ENCODE measurements around the gene ADTRP. TPM values are rescaled to one million over a fixed set of nuclear protein-coding genes. Genes with fewer than 3 reads are reported as not detected.

ADTRP gene
- total RNA-seq, 4 donors from 2014 or later: 0.38 to 0.68 (median 0.55) TPM

GRCh38 chr6:11734861-11735613 is 43.6 kb downstream of the ADTRP start:
- TF ChIP-seq, protein P1, sequence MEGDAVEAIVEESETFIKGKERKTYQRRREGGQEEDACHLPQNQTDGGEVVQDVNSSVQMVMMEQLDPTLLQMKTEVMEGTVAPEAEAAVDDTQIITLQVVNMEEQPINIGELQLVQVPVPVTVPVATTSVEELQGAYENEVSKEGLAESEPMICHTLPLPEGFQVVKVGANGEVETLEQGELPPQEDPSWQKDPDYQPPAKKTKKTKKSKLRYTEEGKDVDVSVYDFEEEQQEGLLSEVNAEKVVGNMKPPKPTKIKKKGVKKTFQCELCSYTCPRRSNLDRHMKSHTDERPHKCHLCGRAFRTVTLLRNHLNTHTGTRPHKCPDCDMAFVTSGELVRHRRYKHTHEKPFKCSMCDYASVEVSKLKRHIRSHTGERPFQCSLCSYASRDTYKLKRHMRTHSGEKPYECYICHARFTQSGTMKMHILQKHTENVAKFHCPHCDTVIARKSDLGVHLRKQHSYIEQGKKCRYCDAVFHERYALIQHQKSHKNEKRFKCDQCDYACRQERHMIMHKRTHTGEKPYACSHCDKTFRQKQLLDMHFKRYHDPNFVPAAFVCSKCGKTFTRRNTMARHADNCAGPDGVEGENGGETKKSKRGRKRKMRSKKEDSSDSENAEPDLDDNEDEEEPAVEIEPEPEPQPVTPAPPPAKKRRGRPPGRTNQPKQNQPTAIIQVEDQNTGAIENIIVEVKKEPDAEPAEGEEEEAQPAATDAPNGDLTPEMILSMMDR (IDR thresholded peaks at IDR 0.05; ENCODE audit: low read depth): no peak

- TF ChIP-seq, protein P1 (IDR thresholded peaks at IDR 0.05; ENCODE audit: low read depth): no peak
Measured at GRCh38 chr6:11732036-11732631, 46.5 kb downstream of the ADTRP start.

GRCh38 chr6:11731423-11731822 is 47.2 kb downstream of the ADTRP start:
- TF ChIP-seq, protein P1 (IDR thresholded peaks at IDR 0.05; ENCODE audit: low read depth): no peak

DNA sequence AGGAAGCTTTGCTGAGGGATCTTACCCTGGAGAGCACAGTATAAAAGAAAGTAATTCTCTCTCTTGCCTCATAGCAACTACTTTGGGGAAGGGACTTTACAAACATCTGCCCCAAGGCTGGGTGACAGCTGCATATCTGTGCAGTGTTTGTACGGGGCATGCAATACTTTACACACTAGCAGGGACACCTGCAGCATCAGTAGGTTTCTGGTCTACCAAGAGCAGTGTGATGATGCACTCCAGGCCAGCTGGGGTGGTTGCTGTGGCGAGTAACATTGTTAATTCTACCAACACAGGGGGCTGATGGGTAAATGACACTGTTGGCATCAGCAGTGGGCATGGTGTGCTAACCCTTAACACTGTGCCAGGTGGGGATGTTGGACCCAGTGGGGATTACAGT is 48.0 kb downstream of the ADTRP start:
- TF ChIP-seq, protein P1 (IDR thresholded peaks at IDR 0.05; ENCODE audit: low read depth): no peak

DNA sequence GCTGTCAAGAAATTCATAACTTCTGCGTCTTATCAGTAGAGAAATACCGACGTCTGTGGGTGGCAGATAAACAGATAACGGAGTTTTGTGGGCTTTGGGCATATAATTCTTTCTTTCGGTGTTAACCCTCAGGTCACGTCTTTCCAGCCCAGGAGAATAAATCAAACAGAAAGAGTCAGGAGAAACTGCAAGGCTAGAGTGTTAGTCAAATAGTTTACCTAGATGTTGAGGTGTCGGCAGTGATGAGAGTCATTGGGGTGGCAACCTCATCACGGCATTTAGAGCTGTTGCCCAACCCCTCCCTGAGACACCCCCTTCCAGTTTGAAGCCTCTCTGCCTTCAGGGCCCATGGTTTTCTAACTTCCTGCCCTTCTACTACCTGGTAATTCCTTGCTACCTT is 49.5 kb downstream of the ADTRP start:
- TF ChIP-seq, protein P1 (IDR thresholded peaks at IDR 0.05; ENCODE audit: low read depth): no peak

DNA sequence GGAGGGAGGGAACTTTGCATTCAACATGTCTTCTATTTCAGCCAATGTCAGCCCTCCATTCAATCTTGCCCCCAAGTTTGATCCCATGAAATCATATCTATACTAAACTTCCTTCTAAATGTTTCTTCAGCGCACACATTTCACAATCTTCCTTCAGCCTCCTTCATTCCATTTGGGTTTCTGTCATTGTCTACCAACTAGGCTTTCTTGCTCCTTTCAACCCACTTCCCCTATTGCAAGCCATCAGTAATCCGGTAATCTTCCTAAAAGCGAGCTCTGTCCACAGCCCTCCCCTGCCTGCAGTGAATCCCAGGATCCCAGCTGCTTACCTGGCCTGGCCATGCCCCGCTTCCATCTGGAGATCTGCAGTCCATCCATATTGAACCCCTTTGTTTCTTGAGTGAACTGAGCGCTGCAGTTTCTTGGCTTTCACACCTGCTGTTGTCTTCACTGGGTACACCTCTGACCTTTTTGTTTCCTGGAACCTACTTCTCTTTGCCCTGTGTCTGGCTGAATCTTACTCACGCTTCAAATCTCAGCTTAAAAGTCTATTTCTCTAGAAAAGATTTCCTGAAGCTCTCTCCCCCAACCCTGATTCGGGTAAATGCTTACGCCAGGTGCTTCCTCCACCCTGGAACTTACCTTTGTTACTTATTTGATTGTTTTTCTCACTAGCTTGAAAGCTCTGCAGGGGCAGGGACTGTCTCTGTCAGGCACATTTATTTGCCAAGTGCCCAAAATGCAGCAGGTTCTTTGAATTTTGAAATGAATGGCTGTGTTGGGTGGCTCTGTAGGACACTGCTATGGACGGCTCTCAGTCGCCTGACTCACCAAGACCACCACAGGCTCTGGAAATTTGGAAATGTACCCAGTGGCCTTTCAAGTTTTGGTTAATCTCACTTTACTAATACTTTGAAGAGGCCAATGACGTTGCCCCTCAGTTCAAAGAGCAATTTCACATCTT is 50.3 kb downstream of the ADTRP start:
- TF ChIP-seq, protein P1 (IDR thresholded peaks at IDR 0.05; ENCODE audit: low read depth): no peak
